Body of pancreas (tissue), 4 donors: ENCODE data around the gene CRYZ. TPM values are rescaled to one million over a fixed set of nuclear protein-coding genes. Genes with fewer than 3 reads are reported as not detected.

Experiments used
- ATAC-seq: fragments of 150-250 bp; one replicate; pipeline ENCODE4 v1.9.1; 2016
- DNase-seq, 4 donors: peaks; one replicate each; pipeline ENCODE4 v3.0.0-alpha.2; 2019
- H3K27ac ChIP-seq, 4 donors: fragments of 200-600 bp; sonication (generic); 1 replicate in 3 of 4; 2 replicates in 1 of 4; pipeline versions ENCODE4 v1.5.1 to v1.6.1; 2016 to 2019; ENCODE audit warnings: mild to moderate bottlenecking in 1 of 4, mixed read lengths in 1 of 4, moderate library complexity in 1 of 4
- H3K27me3 ChIP-seq, 2 donors: fragments of 200-600 bp; sonication (generic); one replicate each; pipeline ENCODE4 v1.6.0; 2016; ENCODE audit warnings: mild to moderate bottlenecking in 1 of 2
- H3K36me3 ChIP-seq, 2 donors: fragments of 200-600 bp; sonication (generic); replicated peaks in 1 of 2; 2 replicates each; pipeline ENCODE4 v1.5.1; 2016; ENCODE audit warnings: low read depth in 2 of 2; ENCODE audit not compliant: insufficient read depth in 1 of 2
- H3K4me1 ChIP-seq: fragments of 200-600 bp; sonication (generic); one replicate; pipeline ENCODE4 v1.6.0; 2016
- H3K4me3 ChIP-seq, 2 donors: fragments of 200-600 bp; sonication (generic); 1 replicate in 1 of 2; 2 replicates in 1 of 2; pipeline ENCODE4 v1.5.1; 2016 to 2019
- H3K9me3 ChIP-seq, 3 donors: fragments of 200-600 bp; sonication (generic); 1 replicate in 2 of 3; 2 replicates in 1 of 3; pipeline ENCODE4 v1.5.1; 2016
- CTCF ChIP-seq, 7 experiments: fragments of 450-650 bp in 4 of 7; fragments of 200-600 bp in 3 of 7; sonication (generic) in 3 of 7; IDR thresholded peaks; one replicate each; pipeline ENCODE4 v1.5.1; 2016 to 2019; ENCODE audit warnings: antibody characterized with exemption in 7 of 7
- POLR2A ChIP-seq, 3 donors: fragments of 450-650 bp; IDR thresholded peaks; one replicate each; pipeline ENCODE4 v1.6.1; 2016; ENCODE audit warnings: antibody characterized with exemption in 3 of 3, mild to moderate bottlenecking in 2 of 3
- WGBS, 2 donors: methylation state at CpG; one replicate each; pipeline ENCODE4 v1.1.5; 2017; 5-methylcytosine and 5-hydroxymethylcytosine counted together
- intact Hi-C: fragments of 100-400 bp; cut with DNase I; formaldehyde crosslinking; loops from one replicate; pipeline ENCODE4 v1.15.1; 2023
- total RNA-seq, 2 donors: library from RNA; depleted of rRNA; stranded (reverse); fragments of >200 nt; gene quantifications; one replicate each; pipeline ENCODE4 v1.1.0, GENCODE V29; 2016

Gene CRYZ, protein sequence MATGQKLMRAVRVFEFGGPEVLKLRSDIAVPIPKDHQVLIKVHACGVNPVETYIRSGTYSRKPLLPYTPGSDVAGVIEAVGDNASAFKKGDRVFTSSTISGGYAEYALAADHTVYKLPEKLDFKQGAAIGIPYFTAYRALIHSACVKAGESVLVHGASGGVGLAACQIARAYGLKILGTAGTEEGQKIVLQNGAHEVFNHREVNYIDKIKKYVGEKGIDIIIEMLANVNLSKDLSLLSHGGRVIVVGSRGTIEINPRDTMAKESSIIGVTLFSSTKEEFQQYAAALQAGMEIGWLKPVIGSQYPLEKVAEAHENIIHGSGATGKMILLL
- 10 to 100 TPM; 28.7 to 77.0 TPM for total RNA-seq

- Histone ChIP-seq H3K4me1 (peaks cover 42% of the 10 kb centered on the region), H3K27ac (peak within 1 kb of the TSS; percentile 65 to 96 (median 90)), H3K27me3 (no peaks in the 10 kb centered on the region), H3K36me3 (peaks cover 0 to 5% of the 10 kb centered on the region in 2 donors), H3K4me3 (peak within 1 kb of the TSS; percentile 12 to 60), H3K9me3 (no peaks in the 10 kb centered on the region)
- TF ChIP-seq CTCF (IDR thresholded peaks at IDR 0.05) (peak in 3 of 7 experiments; percentile 29 to 39 (median 33)), POLR2A (IDR thresholded peaks at IDR 0.05) (peak; percentile 42 to 86 (median 79))
- intact Hi-C loops = no loop called here
- peak; percentile 87 to 95 (median 91) for DNase-seq
- 1% methylated on average over 20 to 30 of the region's 30 CpGs for WGBS, 2 donors
- ATAC-seq = peak; percentile 87
Measured at GRCh38 chr1:74732960-74733603, at the start of gene CRYZ, which contains the start of gene TYW3. Gene CRYZ, minus strand, starts transcription at chr1:74733050. Its CDS starts 8,229 bp downstream, at chr1:74724821. Gene TYW3, plus strand, starts transcription at chr1:74733152. Its CDS starts 93 bp downstream, at chr1:74733245.

GRCh38 chr1:74780594-74780993, 47.7 kb upstream of the CRYZ start:
- Histone ChIP-seq H3K4me3 (no peak overlapping the region), H3K27ac (no peak overlapping the region), H3K9me3 (no peaks in the 10 kb centered on the region), H3K36me3 (no peaks in the 10 kb centered on the region), H3K27me3 (no peaks in the 10 kb centered on the region), H3K4me1 (no peaks in the 10 kb centered on the region)
- intact Hi-C loops = no loop called here
- ATAC-seq (no peak), DNase-seq (no peak)
- TF ChIP-seq CTCF (IDR thresholded peaks at IDR 0.05) (no peak), POLR2A (IDR thresholded peaks at IDR 0.05) (no peak)
- 31 to 43% methylated on average over 2 of the region's 2 CpGs for WGBS, 2 donors

DNA sequence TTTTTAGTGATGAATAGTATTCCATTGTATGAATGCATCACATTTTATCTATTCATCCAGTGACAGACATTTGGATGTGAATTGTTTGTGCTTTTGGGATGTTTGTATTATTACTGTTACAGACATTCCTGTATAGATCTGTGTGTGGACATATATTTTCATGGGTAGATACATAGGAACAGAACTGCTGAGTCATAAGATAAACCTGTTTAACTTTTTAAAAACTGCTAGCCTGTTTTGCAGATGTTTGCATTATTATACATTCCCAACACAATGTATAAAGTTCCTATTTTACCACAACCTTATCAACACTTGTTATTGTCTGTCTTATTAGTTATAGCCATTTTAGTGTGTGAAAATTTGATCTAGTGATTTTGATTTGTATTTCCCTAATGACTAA, 46.9 kb upstream of the CRYZ start:
- Histone ChIP-seq H3K36me3 (no peaks in the 10 kb centered on the region), H3K27ac (no peak overlapping the region), H3K4me3 (no peak overlapping the region), H3K9me3 (no peaks in the 10 kb centered on the region), H3K27me3 (no peaks in the 10 kb centered on the region), H3K4me1 (no peaks in the 10 kb centered on the region)
- no peak for ATAC-seq
- no peak for DNase-seq
- TF ChIP-seq CTCF (IDR thresholded peaks at IDR 0.05) (no peak), POLR2A (IDR thresholded peaks at IDR 0.05) (no peak)
- intact Hi-C loops = no loop called here

- DNase-seq (no peak), ATAC-seq (no peak)
- H3K9me3 ChIP-seq = no peaks in the 10 kb centered on the region
- no peaks in the 10 kb centered on the region for H3K36me3 ChIP-seq
- no peak overlapping the region for H3K4me3 ChIP-seq
- no peaks in the 10 kb centered on the region for H3K4me1 ChIP-seq
- TF ChIP-seq POLR2A (IDR thresholded peaks at IDR 0.05) = no peak
- TF ChIP-seq CTCF (IDR thresholded peaks at IDR 0.05) = no peak
- WGBS, 2 donors = 92 to 100% methylated on average over 1 of the region's 1 CpG
- H3K27ac ChIP-seq = no peak overlapping the region
- intact Hi-C loops = no loop called here
- H3K27me3 ChIP-seq = no peaks in the 10 kb centered on the region
Measured at GRCh38 chr1:74777525-74777924, 44.7 kb upstream of the CRYZ start.
